HG03575 (cell line): ENCODE results near the gene ADAMTS17.

Experiments used
- ATAC-seq: cut with Tn5 transposase; IDR thresholded peaks from one replicate; pipeline ENCODE4 v1.9.1; 2021; ENCODE audit not compliant: unreplicated experiment, insufficient number of reproducible peaks, low FRiP score; ENCODE audit errors: extremely low read depth

ADAMTS17 gene

GRCh38 chr15:100236981-100237720, 104.6 kb downstream of the ADAMTS17 start:
- ATAC-seq, result no peak

GRCh38 chr15:100235030-100235617, 106.7 kb downstream of the ADAMTS17 start:
- ATAC-seq, result no peak

GRCh38 chr15:100234158-100235029, 107.4 kb downstream of the ADAMTS17 start:
- no peak for ATAC-seq

GRCh38 chr15:100230784-100231183, 111.0 kb downstream of the ADAMTS17 start:
- no peak for ATAC-seq

- ATAC-seq, result no peak
Measured at GRCh38 chr15:100229181-100230163, 112.3 kb downstream of the ADAMTS17 start.

- ATAC-seq, result no peak
Measured at GRCh38 chr15:100227781-100228180, 114.0 kb downstream of the ADAMTS17 start.

- no peak for ATAC-seq
Measured at GRCh38 chr15:100226107-100226506, 115.7 kb downstream of the ADAMTS17 start.

GRCh38 chr15:100224206-100225185, 117.3 kb downstream of the ADAMTS17 start:
- ATAC-seq, result no peak

- ATAC-seq, result no peak
Measured at GRCh38 chr15:100222349-100222715, 119.4 kb downstream of the ADAMTS17 start.

- no peak for ATAC-seq
Measured at GRCh38 chr15:100221471-100222348, 120.1 kb downstream of the ADAMTS17 start.

GRCh38 chr15:100220058-100220768, 121.6 kb downstream of the ADAMTS17 start:
- ATAC-seq, result no peak

- no peak for ATAC-seq
Measured at GRCh38 chr15:100218434-100218833, 123.3 kb downstream of the ADAMTS17 start.

GRCh38 chr15:100216182-100216581, 125.6 kb downstream of the ADAMTS17 start:
- ATAC-seq, result no peak

GRCh38 chr15:100215843-100216169, 126.0 kb downstream of the ADAMTS17 start:
- ATAC-seq, result no peak

GRCh38 chr15:100215031-100215842, 126.5 kb downstream of the ADAMTS17 start:
- ATAC-seq, result no peak
